NCI-H1092 (cell line): ENCODE results near the gene IL1R2.

Experiments used
- DNase-seq: peaks from one replicate; lab custom pipeline; 2025; lab: John Stamatoyannopoulos, UW

IL1R2 gene

GRCh38 chr2:101975171-101975870 is 16.4 kb upstream of the IL1R2 start:
- DNase-seq, result no peak

- no peak for DNase-seq
Observed at GRCh38 chr2:101976891-101977290, 14.9 kb upstream of the IL1R2 start.

DNA sequence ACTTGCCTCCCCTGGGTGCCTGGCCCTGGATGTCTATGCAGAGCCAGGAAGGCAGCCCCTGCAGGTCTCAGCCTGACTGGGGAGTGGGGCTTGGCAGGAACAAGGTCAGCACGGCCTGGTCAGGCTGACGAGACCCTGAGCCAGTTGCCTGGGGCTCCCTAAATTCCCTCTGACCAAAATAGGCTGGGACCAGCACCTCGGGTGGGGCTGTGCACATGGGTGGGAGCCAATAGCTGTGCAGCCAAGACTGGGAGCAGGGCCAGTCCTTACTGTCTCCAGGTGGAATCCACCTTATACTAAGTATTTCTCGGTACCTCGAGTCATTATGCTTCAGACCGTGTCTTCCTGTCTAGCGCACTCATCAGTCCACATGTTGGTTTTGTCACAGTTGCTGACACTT is 11.4 kb upstream of the IL1R2 start:
- no peak for DNase-seq

DNA sequence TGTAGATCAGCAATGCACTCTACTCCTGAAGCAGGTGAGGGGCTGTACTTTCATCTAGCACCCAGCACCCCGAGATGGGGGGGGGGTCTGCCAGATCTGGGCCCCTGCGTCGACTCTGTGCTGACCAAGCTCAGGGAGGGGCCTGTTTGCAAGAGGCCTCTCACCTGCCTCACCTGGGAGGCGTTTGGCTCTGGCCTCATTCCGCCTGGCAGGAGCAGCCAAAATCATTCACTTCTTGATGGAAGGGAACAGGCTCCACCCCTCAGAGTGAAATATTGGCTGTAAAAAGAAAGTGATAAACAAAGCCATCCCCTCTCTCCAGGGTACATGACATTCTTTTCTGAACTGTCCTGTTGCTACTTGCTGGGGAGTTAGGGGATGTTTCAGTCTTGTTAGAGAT is 10.7 kb upstream of the IL1R2 start:
- no peak for DNase-seq

- no peak for DNase-seq
Observed at GRCh38 chr2:101981504-101981903, 10.3 kb upstream of the IL1R2 start.

DNA sequence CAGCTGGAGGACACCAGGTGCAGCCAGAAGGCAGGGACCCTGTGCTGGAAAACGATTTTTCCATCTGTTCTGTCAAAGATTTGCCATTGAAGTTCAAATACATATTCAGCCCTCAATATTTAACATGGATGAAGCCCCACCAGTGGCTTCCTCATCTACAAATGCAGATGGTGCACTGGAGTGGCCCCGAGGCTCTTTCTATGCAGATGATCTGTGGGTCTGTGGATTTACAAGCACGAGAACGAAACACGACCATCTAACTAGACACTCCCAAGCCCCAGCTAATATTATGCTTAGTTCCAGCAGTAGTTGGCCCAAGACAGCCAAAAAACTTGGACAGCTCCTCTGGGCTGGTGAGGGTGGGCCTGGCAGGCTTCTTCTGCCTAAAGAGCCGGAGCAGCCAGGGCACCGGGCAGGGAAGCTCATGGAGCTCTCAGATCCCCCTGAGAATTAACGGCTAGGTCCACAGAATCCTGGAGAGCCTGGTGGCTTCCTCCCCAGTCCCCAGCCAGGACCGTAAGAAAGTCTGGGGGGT is 9.2 kb upstream of the IL1R2 start:
- DNase-seq, result no peak

GRCh38 chr2:101983486-101983885 is 8.3 kb upstream of the IL1R2 start:
- peak; percentile 13 for DNase-seq

- no peak for DNase-seq
Observed at GRCh38 chr2:101983928-101984327, 7.8 kb upstream of the IL1R2 start.

- no peak for DNase-seq
Observed at GRCh38 chr2:101984656-101985055, 7.1 kb upstream of the IL1R2 start.

DNA sequence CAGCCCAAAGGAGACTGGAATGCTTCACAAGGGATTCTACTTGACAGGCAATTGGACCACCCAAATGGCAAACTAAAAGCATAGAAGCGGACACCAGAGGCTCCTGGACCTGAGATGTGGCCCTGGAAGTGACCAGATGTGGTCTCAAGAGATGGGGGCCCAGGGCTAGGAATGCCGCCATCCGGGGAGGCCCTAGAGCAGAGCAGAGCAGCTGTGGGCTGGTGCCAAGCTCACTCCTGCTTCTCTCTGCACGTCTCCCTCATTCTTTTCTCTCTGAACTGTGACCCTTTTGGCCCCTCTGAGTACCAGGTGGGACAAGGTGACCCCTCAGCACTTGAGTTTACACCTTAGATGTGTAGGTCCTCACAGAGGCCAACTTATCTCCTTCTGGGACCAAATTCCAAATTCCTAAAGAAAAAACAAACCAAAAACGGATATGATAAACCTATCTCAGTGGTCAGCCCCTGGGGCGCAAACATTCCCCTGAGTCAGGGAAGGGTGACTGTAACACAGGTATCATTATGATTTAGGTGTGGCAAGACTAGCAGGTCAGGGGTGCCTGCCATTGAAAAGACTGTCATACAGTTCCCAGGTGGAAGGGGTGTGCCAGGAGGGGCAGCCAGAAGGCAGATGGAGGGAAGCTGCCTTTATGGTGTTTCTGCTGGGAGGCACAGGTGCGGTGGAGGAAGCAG is 6.5 kb upstream of the IL1R2 start:
- no peak for DNase-seq

- no peak for DNase-seq
Observed at GRCh38 chr2:101985793-101986164, 6.0 kb upstream of the IL1R2 start.

GRCh38 chr2:101986376-101986775 is 5.4 kb upstream of the IL1R2 start:
- no peak for DNase-seq

DNA sequence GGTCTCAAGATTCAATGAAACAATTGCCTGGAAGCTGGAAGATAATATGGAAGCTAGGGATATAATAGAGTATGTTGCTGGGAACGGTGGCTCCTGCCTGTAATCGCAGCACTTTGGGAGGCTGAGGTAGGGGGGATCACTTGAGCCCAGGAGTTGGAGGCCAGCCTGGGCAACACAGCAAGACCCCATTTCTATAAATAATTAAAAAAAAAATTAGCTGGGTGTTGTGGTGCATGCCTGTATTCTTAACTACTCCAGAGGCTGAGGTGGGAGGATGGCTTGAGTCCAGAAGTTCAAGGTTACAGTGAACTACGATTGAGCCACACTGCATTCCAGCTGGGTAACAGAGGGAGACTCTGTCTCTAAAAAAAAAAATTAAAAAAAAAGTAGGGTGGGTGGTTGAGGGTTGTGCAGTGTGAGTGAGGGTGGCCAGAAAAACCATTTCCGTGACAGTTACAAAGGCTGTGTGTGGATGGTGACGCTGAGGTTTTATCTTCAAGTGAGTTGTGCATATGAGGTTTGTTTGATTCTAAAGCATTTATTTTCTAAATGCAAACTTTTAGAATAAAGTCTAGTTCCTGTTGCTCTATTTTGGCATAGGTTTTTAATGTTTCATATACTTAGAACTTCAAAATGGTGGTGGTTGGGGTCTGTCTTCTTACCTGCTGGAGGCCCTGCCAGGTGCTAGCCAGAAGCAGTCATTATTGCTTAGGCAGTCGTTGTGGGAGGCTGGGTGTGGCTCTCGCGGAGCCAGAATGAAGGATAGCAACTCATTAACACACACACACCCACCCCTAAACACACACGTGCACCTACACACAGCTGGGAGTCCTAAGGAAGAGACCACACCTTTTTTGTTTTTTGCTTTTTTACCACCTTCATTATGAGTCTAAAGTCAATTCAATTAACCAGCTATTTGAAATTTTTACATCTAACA is 4.7 kb upstream of the IL1R2 start:
- DNase-seq, result no peak

DNA sequence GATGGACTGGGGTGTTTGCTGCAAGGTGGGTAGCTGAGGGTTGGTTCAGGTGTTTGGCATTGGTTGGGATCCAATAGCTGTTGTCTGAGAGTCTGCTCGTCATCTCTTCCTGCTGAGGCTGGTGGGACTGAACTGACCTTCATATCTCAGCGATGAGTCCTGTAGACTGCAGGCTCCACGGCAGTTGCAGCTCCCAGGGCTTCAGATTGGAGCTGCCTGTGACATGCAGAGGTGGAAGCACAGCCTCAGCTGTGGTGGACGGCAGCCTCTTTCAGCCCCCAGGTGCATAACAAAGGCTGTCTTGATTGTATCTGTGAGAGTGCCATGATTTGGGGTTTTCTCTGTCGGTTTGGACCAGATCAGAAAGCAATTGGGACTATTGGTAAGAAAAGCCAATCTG is 3.9 kb upstream of the IL1R2 start:
- DNase-seq, result no peak

GRCh38 chr2:101988541-101988940 is 3.2 kb upstream of the IL1R2 start:
- DNase-seq, result no peak

- DNase-seq, result no peak
Observed at GRCh38 chr2:101989740-101990460, 1.9 kb upstream of the IL1R2 start.

DNA sequence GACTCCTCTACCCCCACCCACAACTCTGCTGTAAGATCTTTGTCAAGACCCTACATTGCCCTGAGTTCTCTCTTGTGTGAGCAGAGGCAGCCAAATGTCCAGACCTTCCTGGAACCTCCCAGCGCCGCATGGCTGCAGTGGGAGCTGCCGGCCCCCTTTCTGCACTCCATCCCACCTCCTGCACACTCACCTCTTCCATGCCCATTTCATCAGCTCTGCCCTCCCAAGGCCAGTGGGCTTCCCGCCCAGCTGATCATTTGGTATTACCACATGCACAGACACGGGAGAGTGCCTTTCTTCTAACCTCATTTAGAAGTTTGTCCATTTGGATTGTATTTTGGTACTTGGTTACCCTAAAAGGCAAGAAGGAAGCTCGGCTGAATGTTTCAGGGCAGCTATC is 2.0 kb downstream of the IL1R2 start:
- DNase-seq, result no peak

GRCh38 chr2:101995019-101995418 is 3.3 kb downstream of the IL1R2 start:
- no peak for DNase-seq

- no peak for DNase-seq
Observed at GRCh38 chr2:101995804-101996203, 4.0 kb downstream of the IL1R2 start.

- DNase-seq, result no peak
Observed at GRCh38 chr2:101998556-101998895, 6.8 kb downstream of the IL1R2 start.

- DNase-seq, result no peak
Observed at GRCh38 chr2:101998896-101999789, 7.4 kb downstream of the IL1R2 start.
